B cell (primary cell): ENCODE results near the gene ANTXR1. TPM values are rescaled to one million over a fixed set of nuclear protein-coding genes. Genes with fewer than 3 reads are reported as not detected.

Experiments
- ATAC-seq: fragments of 200-7000 bp; cut with Tn5 transposase; one replicate; pipeline ENCODE4 v1.10.0; 2021; ENCODE audit warnings: low read depth, mild to moderate bottlenecking, moderate number of reproducible peaks, moderate library complexity
- CTCF ChIA-PET: fragments of 350-600 bp; sonication (Branson Sonifier 250); formaldehyde crosslinking; loops from one replicate; lab custom pipeline; 2021; ENCODE audit warnings: antibody characterized with exemption, inconsistent platforms; lab: Charles Lee
- POLR2A ChIA-PET: fragments of 350-600 bp; sonication (Branson Sonifier 250); formaldehyde crosslinking; loops from one replicate; lab custom pipeline; 2021; ENCODE audit warnings: antibody characterized with exemption; lab: Charles Lee
- DNase-seq: peaks from one replicate; pipeline ENCODE4 v3.0.0; 2013
- H2AFZ ChIP-seq: 2 replicates; pipeline ENCODE4 v1.6.1; 2012; ENCODE audit warnings: mild to moderate bottlenecking, low read depth, low read length; ENCODE audit not compliant: insufficient read depth, poor library complexity, severe bottlenecking
- H3K27ac ChIP-seq, 2 donors: 1 replicate in 1 of 2; 2 replicates in 1 of 2; pipeline ENCODE4 v1.5.1; 2012 to 2013; ENCODE audit warnings: low read length in 2 of 2, mild to moderate bottlenecking in 2 of 2, moderate library complexity in 1 of 2
- H3K27me3 ChIP-seq, 4 experiments: fragments of 200-600 bp in 1 of 4; sonication (generic) in 1 of 4; replicated peaks in 1 of 4; 1 replicate in 2 of 4; 2 replicates in 2 of 4; pipeline versions ENCODE4 v1.6.1 to v1.7.0; 2013 to 2016; ENCODE audit warnings: low read length in 3 of 4, mild to moderate bottlenecking in 2 of 4, mixed read lengths in 1 of 4, moderate library complexity in 1 of 4; ENCODE audit not compliant: insufficient read depth in 4 of 4, control insufficient read depth in 3 of 4; ENCODE audit errors: control extremely low read depth in 1 of 4
- H3K36me3 ChIP-seq, 2 experiments: replicated peaks in 1 of 2; 1 replicate in 1 of 2; 2 replicates in 1 of 2; pipeline versions ENCODE4 v1.6.1 to v1.7.1; 2013; ENCODE audit warnings: low read length in 1 of 2; ENCODE audit not compliant: insufficient read depth in 2 of 2, control insufficient read depth in 1 of 2; ENCODE audit errors: control extremely low read depth in 1 of 2, extremely low read depth in 1 of 2
- H3K4me1 ChIP-seq, 2 donors: fragments of 200-600 bp in 1 of 2; sonication (generic) in 1 of 2; 1 replicate in 1 of 2; 2 replicates in 1 of 2; pipeline versions ENCODE4 v1.5.1 to v1.6.1; 2013 to 2017; ENCODE audit warnings: low read length in 2 of 2; ENCODE audit not compliant: control insufficient read depth in 2 of 2, insufficient read depth in 2 of 2
- H3K4me2 ChIP-seq: replicated peaks from 2 replicates; pipeline ENCODE3; 2012; ENCODE audit warnings: mild to moderate bottlenecking, low read depth, low read length; ENCODE audit not compliant: poor library complexity, severe bottlenecking
- H3K4me3 ChIP-seq, 5 experiments: fragments of 200-600 bp in 1 of 5; sonication (generic) in 1 of 5; 1 replicate in 3 of 5; 2 replicates in 2 of 5; pipeline versions ENCODE4 v1.5.1 to v1.7.0; 2011 to 2016; ENCODE audit warnings: low read length in 4 of 5, mild to moderate bottlenecking in 4 of 5, low read depth in 2 of 5, control low read depth in 1 of 5, moderate library complexity in 1 of 5; ENCODE audit not compliant: insufficient read depth in 1 of 5; ENCODE audit errors: control extremely low read depth in 1 of 5, extremely low read depth in 1 of 5
- H3K79me2 ChIP-seq: fragments of 200-600 bp; sonication (generic); one replicate; pipeline ENCODE4 v1.6.0; 2016; ENCODE audit warnings: low read length; ENCODE audit not compliant: control insufficient read depth, insufficient read depth
- H3K9ac ChIP-seq: fragments of 200-600 bp; sonication (generic); 2 replicates; pipeline ENCODE4 v1.6.1; 2017; ENCODE audit warnings: mild to moderate bottlenecking, low read length, moderate library complexity
- H3K9me3 ChIP-seq, 3 donors: one replicate each; pipeline versions ENCODE4 v1.6.1 to v1.7.1; 2013; ENCODE audit warnings: low read length in 2 of 3; ENCODE audit not compliant: control insufficient read depth in 2 of 3, insufficient read depth in 1 of 3; ENCODE audit errors: control extremely low read depth in 1 of 3
- H4K20me1 ChIP-seq: 2 replicates; pipeline ENCODE4 v1.6.0; 2012; ENCODE audit warnings: mild to moderate bottlenecking, low read length; ENCODE audit not compliant: insufficient read depth, control insufficient read depth, poor library complexity, severe bottlenecking
- H3K27ac Mint-ChIP-seq: one replicate; pipeline ENCODE4 v1.8.0; 2021; ENCODE audit warnings: mixed read lengths
- H3K27me3 Mint-ChIP-seq: one replicate; pipeline ENCODE4 v1.8.0; 2021; ENCODE audit warnings: mixed read lengths
- H3K4me1 Mint-ChIP-seq: one replicate; pipeline ENCODE4 v1.8.0; 2021; ENCODE audit warnings: mixed read lengths
- H3K4me3 Mint-ChIP-seq: one replicate; pipeline ENCODE4 v1.8.0; 2021; ENCODE audit warnings: mixed read lengths
- H3K9me3 Mint-ChIP-seq: one replicate; pipeline ENCODE4 v1.8.0; 2022; ENCODE audit warnings: mixed read lengths; ENCODE audit not compliant: insufficient read depth
- EZH2 ChIP-seq: IDR thresholded peaks from 2 replicates; pipeline ENCODE4 v1.6.1; 2012; ENCODE audit warnings: borderline replicate concordance, low read depth, mild to moderate bottlenecking, moderate library complexity, low read length; ENCODE audit not compliant: insufficient read depth, poor library complexity, severe bottlenecking
- WGBS: methylation state at CpG from one replicate; pipeline ENCODE4 v1.1.5; 2013; ENCODE audit warnings: missing lambda C conversion rate; ENCODE audit not compliant: insufficient coverage; 5-methylcytosine and 5-hydroxymethylcytosine counted together
- intact Hi-C: fragments of 100-400 bp; cut with micrococcal nuclease; formaldehyde crosslinking; loops from one replicate; pipeline ENCODE4 v1.10.0; 2022
- polyA plus RNA-seq: library from polyadenylated mRNA; depleted of rRNA; stranded (reverse); fragments of >200 nt; gene quantifications from 2 replicates; pipeline ENCODE4 v1.2.3, GENCODE V29; 2012
- total RNA-seq, 2 donors: library from RNA; stranded (reverse); fragments of 120-200 nt in 1 of 2; gene quantifications; 1 replicate in 1 of 2; 2 replicates in 1 of 2; pipeline versions ENCODE4 v1.2.3 to v1.2.4, GENCODE V29; 2013 to 2022
- TF ChIP-seq, protein P1 (sequence below): fragments of 200-600 bp; IDR thresholded peaks from one replicate; pipeline ENCODE4 v1.8.0; 2022; ENCODE audit warnings: antibody characterized with exemption, mild to moderate bottlenecking

ANTXR1 gene
- total and polyA plus RNA-seq, 2 donors (not counting 1 experiment from before 2014, with no cell fraction given) = not detected

- Histone ChIP-seq H3K36me3 (no peaks in the 10 kb centered on the region), H3K27ac (no peak overlapping the region), H3K27me3 (no peaks in the 10 kb centered on the region), H3K79me2 (no peaks in the 10 kb centered on the region), H3K4me2 (no peak overlapping the region), H2AFZ (no peak overlapping the region), H3K9me3 (no peaks in the 10 kb centered on the region), H4K20me1 (no peaks in the 10 kb centered on the region), H3K9ac (no peak overlapping the region), H3K4me1 (no peaks in the 10 kb centered on the region), H3K4me3 (no peak overlapping the region)
- Mint-ChIP-seq H3K27ac (no peak overlapping the region), H3K9me3 (no peaks in the 10 kb centered on the region), H3K4me3 (no peak overlapping the region), H3K4me1 (no peaks in the 10 kb centered on the region), H3K27me3 (peaks cover 18% of the 10 kb centered on the region)
- intact Hi-C loops = no loop called here
- DNase-seq = no peak
- ChIA-PET POLR2A (no interaction called here), CTCF (no interaction called here)
- no peak for ATAC-seq
- no peak for TF ChIP-seq EZH2
- TF ChIP-seq, protein P1, sequence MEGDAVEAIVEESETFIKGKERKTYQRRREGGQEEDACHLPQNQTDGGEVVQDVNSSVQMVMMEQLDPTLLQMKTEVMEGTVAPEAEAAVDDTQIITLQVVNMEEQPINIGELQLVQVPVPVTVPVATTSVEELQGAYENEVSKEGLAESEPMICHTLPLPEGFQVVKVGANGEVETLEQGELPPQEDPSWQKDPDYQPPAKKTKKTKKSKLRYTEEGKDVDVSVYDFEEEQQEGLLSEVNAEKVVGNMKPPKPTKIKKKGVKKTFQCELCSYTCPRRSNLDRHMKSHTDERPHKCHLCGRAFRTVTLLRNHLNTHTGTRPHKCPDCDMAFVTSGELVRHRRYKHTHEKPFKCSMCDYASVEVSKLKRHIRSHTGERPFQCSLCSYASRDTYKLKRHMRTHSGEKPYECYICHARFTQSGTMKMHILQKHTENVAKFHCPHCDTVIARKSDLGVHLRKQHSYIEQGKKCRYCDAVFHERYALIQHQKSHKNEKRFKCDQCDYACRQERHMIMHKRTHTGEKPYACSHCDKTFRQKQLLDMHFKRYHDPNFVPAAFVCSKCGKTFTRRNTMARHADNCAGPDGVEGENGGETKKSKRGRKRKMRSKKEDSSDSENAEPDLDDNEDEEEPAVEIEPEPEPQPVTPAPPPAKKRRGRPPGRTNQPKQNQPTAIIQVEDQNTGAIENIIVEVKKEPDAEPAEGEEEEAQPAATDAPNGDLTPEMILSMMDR = no peak
These were observed 278.1 kb downstream of the ANTXR1 start for GRCh38 chr2:69291004-69291650.

- Mint-ChIP-seq H3K4me3 (no peak overlapping the region), H3K27me3 (peaks cover 18% of the 10 kb centered on the region), H3K4me1 (no peaks in the 10 kb centered on the region), H3K27ac (no peak overlapping the region), H3K9me3 (no peaks in the 10 kb centered on the region)
- ATAC-seq (no peak), DNase-seq (no peak)
- Histone ChIP-seq H3K27ac (no peak overlapping the region), H3K36me3 (no peaks in the 10 kb centered on the region), H4K20me1 (no peaks in the 10 kb centered on the region), H3K79me2 (no peaks in the 10 kb centered on the region), H3K4me2 (no peak overlapping the region), H3K9me3 (no peaks in the 10 kb centered on the region), H3K27me3 (no peaks in the 10 kb centered on the region), H3K9ac (no peak overlapping the region), H3K4me3 (no peak overlapping the region), H3K4me1 (no peaks in the 10 kb centered on the region), H2AFZ (no peak overlapping the region)
- ChIA-PET POLR2A (no interaction called here), CTCF (no interaction called here)
- intact Hi-C loops = no loop called here
- TF ChIP-seq, protein P1 = no peak
- WGBS = 95% methylated on average over 3 of the region's 3 CpGs
These were observed 278.7 kb downstream of the ANTXR1 start for GRCh38 chr2:69291721-69292120.
